GM13977 (cell line): ENCODE results near the gene LMNTD2.

ENCODE experiments used
- DNase-seq: peaks from one replicate; pipeline ENCODE4 v3.0.0; 2012; ENCODE audit warnings: low spot score
- CTCF ChIP-seq: IDR thresholded peaks from 2 replicates; pipeline ENCODE4 v1.5.1; 2012; ENCODE audit warnings: mild to moderate bottlenecking, control low read depth; ENCODE audit not compliant: insufficient read depth; ENCODE audit errors: extremely low read depth, missing control alignments
- in situ Hi-C: fragments of 300-500 bp; cut with MboI; formaldehyde crosslinking; loops from one replicate; pipeline ENCODE4 v1.12.0; 2022; ENCODE audit warnings: low sequenced_read_pairs, low pct_unique_long_range_greater_than_20kb, mixed read lengths, inconsistent platforms; ENCODE audit not compliant: unreplicated experiment

The LMNTD2 gene

GRCh38 chr11:595400-595799, 34.9 kb upstream of the LMNTD2 start:
- in situ Hi-C loops = no loop called here
- DNase-seq = no peak
- TF ChIP-seq CTCF = no peak

GRCh38 chr11:593347-593746, 32.8 kb upstream of the LMNTD2 start:
- no peak for DNase-seq
- TF ChIP-seq CTCF = no peak
- in situ Hi-C loops = no loop called here

- in situ Hi-C loops = no loop called here
- no peak for TF ChIP-seq CTCF
- no peak for DNase-seq
These were observed 32.4 kb upstream of the LMNTD2 start for GRCh38 chr11:592918-593317.

GRCh38 chr11:592501-592900, 32.0 kb upstream of the LMNTD2 start:
- TF ChIP-seq CTCF = no peak
- DNase-seq = no peak
- in situ Hi-C loops = no loop called here

GRCh38 chr11:590997-591396, 30.5 kb upstream of the LMNTD2 start:
- in situ Hi-C loops = no loop called here
- no peak for DNase-seq
- no peak for TF ChIP-seq CTCF

- in situ Hi-C loops = no loop called here
- TF ChIP-seq CTCF = no peak
- no peak for DNase-seq
These were observed 29.3 kb upstream of the LMNTD2 start for GRCh38 chr11:589798-590197.

GRCh38 chr11:587978-588380, 27.4 kb upstream of the LMNTD2 start:
- no peak for TF ChIP-seq CTCF
- in situ Hi-C loops = no loop called here
- no peak for DNase-seq
